Activated naive CD8-positive, alpha-beta T cell (primary cell): Measurements from ENCODE around the gene MAP4K3.
"Not testable (repeated sequence)": the region's sequence is repeated elsewhere in the genome, so short reads cannot be mapped to it uniquely, and the experiment has no call there.

Experiments used
- H3K27ac Mint-ChIP-seq: one replicate; pipeline ENCODE4 v1.8.0; 2021; ENCODE audit warnings: mixed read lengths
- H3K27me3 Mint-ChIP-seq: one replicate; pipeline ENCODE4 v1.8.0; 2021; ENCODE audit warnings: mixed read lengths
- H3K36me3 Mint-ChIP-seq: one replicate; pipeline ENCODE4 v1.8.0; 2021; ENCODE audit warnings: mixed read lengths
- H3K4me1 Mint-ChIP-seq: one replicate; pipeline ENCODE4 v1.8.0; 2021; ENCODE audit warnings: low read depth, mixed read lengths
- H3K4me3 Mint-ChIP-seq: one replicate; pipeline ENCODE4 v1.8.0; 2021; ENCODE audit warnings: mild to moderate bottlenecking, mixed read lengths
- H3K9me3 Mint-ChIP-seq: one replicate; pipeline ENCODE4 v1.8.0; 2021; ENCODE audit warnings: low read depth, mixed read lengths

MAP4K3 gene

DNA sequence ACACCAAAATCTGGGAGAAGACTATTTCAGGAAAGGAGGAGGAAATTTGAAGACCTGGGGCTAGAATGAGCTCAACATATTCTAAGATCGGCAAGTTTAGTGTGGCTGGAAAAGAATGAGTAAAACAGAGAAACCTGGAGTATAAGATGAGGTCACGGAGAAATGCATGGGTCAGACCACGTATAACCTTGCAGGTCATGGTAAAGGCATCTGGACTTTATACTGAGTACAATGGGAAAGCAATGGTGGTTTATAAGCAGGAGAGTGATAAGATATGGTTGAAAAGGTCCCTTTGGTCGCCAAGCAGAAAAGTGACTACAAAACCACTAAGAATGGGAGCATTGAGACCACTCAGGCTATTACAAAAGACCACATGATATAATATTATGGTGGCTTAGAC lies 102.1 kb downstream of the MAP4K3 start:
- H3K4me1 Mint-ChIP-seq, result no peaks in the 10 kb centered on the region
- no peaks in the 10 kb centered on the region for H3K9me3 Mint-ChIP-seq
- H3K4me3 Mint-ChIP-seq, result no peak overlapping the region
- H3K36me3 Mint-ChIP-seq, result peaks cover 18% of the 10 kb centered on the region
- no peaks in the 10 kb centered on the region for H3K27me3 Mint-ChIP-seq
- no peak overlapping the region for H3K27ac Mint-ChIP-seq

DNA sequence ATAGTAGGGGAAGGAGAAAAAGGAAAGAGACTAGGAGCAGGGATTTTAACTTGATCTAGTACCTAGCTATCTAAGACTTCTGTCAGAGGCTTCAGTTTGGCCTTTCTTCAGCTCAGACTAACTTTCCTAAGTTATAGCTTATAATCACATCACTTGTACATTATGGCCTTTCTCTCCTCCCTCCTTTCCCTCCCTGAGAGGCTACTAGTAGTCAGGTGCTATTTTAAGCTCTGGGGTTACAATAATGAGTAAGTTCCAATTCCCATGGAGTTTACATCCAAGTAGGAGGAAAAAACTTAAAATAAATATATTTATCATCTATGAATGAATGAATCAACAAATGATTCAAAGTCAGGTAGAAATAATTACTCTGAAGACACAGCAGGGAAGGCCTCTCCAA lies 102.6 kb downstream of the MAP4K3 start:
- Mint-ChIP-seq H3K9me3 (no peaks in the 10 kb centered on the region), H3K27ac (no peak overlapping the region), H3K4me1 (no peaks in the 10 kb centered on the region), H3K4me3 (no peak overlapping the region), H3K27me3 (no peaks in the 10 kb centered on the region), H3K36me3 (peaks cover 20% of the 10 kb centered on the region)

DNA sequence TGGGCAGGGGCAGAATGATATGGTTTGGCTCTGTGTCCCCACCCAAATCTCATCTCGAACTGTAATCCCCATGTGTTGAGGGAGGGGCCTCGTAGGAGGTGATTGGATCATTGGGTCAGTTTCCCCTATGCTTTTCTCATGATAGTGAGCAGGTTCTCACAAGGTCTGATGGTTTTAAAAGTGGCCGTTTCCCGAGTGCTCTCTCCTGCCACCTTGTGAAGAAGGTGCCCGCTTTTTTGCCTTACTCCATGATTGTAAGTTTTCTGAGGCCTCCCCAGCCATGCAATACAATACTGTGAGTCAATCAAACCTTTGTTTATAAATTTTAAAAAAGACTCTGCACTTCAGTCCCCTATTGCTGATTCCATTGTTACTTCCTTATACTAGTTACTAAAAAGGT lies 110.4 kb downstream of the MAP4K3 start:
- no peaks in the 10 kb centered on the region for H3K27me3 Mint-ChIP-seq
- H3K4me1 Mint-ChIP-seq, result no peaks in the 10 kb centered on the region
- H3K9me3 Mint-ChIP-seq, result no peaks in the 10 kb centered on the region
- peaks cover 25% of the 10 kb centered on the region for H3K36me3 Mint-ChIP-seq
- no peak overlapping the region for H3K27ac Mint-ChIP-seq
- no peak overlapping the region for H3K4me3 Mint-ChIP-seq

DNA sequence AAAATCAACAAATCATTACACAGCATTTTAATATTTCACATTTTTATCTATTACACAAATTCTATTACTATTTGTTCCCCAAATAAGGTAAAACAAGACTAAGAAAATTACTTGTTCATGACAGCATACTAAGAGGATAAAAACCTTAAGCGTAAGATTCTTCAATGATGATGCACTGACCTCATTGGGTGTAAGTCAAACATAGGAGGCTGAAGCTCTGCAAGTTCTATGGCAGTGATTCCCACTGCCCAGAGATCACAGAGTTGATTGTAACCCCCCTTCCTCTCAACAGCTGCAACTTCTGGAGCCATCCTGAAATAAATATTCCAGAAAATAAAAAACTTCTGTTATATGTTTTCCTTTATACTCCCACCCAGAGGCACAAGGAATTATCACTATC lies 111.1 kb downstream of the MAP4K3 start:
- H3K4me3 Mint-ChIP-seq, result no peak overlapping the region
- no peak overlapping the region for H3K27ac Mint-ChIP-seq
- no peaks in the 10 kb centered on the region for H3K4me1 Mint-ChIP-seq
- H3K27me3 Mint-ChIP-seq, result no peaks in the 10 kb centered on the region
- H3K36me3 Mint-ChIP-seq, result peaks cover 21% of the 10 kb centered on the region
- no peaks in the 10 kb centered on the region for H3K9me3 Mint-ChIP-seq

DNA sequence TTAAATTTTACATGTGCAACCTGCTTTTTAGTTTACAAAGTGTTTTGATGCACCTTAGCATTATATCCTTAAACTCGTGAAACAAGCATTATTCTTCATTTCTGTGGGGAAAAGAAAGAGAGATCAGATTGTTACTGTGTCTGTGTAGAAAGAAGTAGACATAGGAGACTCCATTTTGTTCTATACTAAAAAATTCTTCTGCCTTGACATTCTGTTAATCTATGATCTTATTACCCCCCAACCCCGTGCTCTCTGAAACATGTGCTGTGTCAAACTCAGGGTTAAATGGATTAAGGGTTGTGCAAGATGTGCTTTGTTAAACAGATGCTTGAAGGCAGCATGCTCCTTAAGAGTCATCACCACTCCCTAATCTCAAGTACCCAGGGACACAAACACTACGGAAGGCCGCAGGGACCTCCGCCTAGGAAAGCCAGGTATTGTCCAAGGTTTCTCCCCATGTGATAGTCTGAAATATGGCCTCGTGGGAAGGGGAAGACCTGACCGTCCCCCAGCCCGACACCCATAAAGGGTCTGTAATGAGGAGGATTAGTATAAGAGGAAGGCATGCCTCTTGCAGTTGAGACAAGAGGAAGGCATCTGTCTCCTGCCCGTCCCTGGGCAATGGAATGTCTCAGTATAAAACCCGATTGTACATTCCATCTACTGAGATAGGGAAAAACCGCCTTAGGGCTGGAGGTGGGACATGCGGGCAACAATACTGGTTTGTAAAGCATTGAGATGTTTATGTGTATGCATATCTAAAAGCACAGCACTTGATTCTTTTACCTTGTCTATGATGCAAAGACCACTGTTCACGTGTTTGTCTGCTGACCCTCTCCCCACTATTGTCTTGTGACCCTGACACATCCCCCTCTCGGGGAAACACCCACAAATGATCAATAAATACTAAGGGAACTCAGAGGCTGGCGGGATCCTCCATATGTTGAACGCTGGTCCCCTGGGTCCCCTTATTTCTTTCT lies 115.7 kb downstream of the MAP4K3 start:
- H3K36me3 Mint-ChIP-seq, result peaks cover 11% of the 10 kb centered on the region
- H3K4me3 Mint-ChIP-seq, H3K27ac Mint-ChIP-seq, H3K27me3 Mint-ChIP-seq, H3K9me3 Mint-ChIP-seq, H3K4me1 Mint-ChIP-seq: not testable (repeated sequence)

DNA sequence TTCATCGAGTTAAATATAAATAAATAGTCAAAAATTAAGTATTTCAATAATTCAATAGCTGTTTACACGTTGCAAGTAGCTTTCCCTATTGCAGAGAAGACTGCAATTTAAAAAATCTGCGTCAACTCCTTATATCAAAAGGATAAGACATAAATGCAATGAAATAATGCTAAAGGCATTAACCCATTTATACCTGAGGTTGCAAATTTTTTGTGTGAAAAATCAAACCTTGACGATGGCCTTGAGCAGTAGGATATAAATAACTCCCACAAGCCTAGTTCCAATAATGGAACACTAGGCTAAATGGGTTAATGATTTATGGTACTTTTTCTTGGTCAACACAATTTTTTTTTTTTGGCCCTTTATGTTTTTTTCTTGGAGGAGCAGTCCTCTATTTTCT lies 116.9 kb downstream of the MAP4K3 start:
- Mint-ChIP-seq H3K4me1 (no peaks in the 10 kb centered on the region), H3K9me3 (no peaks in the 10 kb centered on the region), H3K4me3 (no peak overlapping the region), H3K36me3 (peaks cover 7% of the 10 kb centered on the region), H3K27ac (no peak overlapping the region), H3K27me3 (no peaks in the 10 kb centered on the region)

DNA sequence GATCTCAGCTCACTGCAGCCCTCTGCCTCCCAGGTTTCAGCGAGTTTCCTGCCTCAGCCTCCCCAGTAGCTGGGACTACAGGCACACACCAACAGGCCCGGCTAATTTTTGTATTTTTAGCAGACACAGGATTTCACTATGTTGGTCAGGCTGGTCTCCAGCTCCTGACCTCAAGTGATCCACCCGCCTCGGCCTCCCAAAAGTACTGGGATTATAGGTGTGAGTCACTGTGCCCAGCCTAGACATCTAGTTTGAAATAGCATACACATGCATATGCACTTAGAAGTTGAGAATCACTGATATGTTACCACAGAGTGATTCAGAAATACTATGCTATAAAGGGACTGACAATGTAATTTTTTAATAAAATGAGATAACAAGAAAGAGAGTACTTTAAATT lies 123.5 kb downstream of the MAP4K3 start:
- no peak overlapping the region for H3K4me3 Mint-ChIP-seq
- no peaks in the 10 kb centered on the region for H3K4me1 Mint-ChIP-seq
- peaks cover 19% of the 10 kb centered on the region for H3K36me3 Mint-ChIP-seq
- H3K27me3 Mint-ChIP-seq, result no peaks in the 10 kb centered on the region
- no peaks in the 10 kb centered on the region for H3K9me3 Mint-ChIP-seq
- no peak overlapping the region for H3K27ac Mint-ChIP-seq

DNA sequence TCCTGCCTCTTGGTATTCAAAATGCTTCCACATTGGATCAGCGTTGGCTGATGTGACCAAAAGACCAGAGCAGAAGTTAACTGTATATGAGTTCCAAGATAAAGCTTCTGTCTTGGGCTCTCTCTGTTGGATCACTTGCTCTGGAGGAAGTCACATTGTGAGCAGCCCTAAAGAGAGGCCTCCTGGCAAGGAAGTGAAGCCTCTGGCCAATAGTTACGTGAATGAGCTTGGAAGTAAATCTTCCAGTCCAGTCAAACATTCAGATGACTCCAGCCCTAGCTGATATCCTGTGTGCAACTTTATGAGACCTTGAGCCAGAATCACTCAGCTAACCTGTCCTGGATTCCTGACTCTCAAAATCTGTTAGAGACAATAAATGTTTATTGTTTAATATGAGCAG lies 125.6 kb downstream of the MAP4K3 start:
- Mint-ChIP-seq H3K9me3 (no peaks in the 10 kb centered on the region), H3K27ac (no peak overlapping the region)

DNA sequence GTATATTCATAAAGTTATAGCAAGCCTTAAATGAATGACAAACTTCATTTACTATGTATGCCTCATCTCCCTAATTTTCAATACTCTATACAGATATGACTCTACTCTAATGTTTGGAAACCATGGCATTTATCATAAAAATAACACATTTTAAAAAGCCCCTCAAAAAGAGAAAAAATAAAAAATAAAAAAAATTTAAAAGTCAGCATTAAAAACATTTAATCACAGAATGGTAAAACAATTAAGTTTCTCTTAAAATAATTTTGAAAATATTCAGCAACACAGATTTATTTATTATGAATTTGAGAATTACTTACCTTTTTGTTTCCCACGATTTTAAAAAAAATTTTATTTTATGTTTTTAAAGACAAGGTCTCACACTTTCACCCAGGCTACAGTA lies 128.3 kb downstream of the MAP4K3 start:
- H3K9me3 Mint-ChIP-seq, result no peaks in the 10 kb centered on the region
- H3K4me3 Mint-ChIP-seq, result no peak overlapping the region
- H3K27me3 Mint-ChIP-seq, result no peaks in the 10 kb centered on the region
- H3K36me3 Mint-ChIP-seq, result peaks cover 17% of the 10 kb centered on the region
- no peak overlapping the region for H3K27ac Mint-ChIP-seq
- H3K4me1 Mint-ChIP-seq, result no peaks in the 10 kb centered on the region

More for the DNA sequence above, 125.6 kb downstream of the MAP4K3 start:
- no peaks in the 10 kb centered on the region for H3K27me3 Mint-ChIP-seq
- no peaks in the 10 kb centered on the region for H3K4me1 Mint-ChIP-seq
- no peak overlapping the region for H3K4me3 Mint-ChIP-seq
- H3K36me3 Mint-ChIP-seq, result peaks cover 14% of the 10 kb centered on the region

DNA sequence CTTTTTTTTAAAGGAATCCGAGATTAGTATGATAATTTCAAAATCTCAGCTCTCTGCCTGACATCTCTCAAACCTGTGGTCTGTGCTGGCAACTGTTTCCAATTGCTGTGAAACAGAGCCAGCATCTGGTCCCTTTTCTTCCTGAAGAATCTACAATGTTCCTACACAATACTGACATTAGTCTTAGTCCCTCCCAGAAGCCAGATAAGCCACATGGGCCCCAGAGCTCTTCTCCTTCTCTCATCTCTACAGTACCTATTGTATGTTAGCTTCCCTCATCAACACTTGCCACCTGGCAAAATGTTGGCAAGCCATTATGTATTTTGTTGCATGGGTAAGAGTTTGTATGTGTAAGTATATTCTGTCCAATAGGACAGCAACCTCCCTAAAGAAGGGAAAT lies 130.5 kb downstream of the MAP4K3 start:
- Mint-ChIP-seq H3K4me1 (no peaks in the 10 kb centered on the region), H3K27ac (no peak overlapping the region), H3K36me3 (peaks cover 7% of the 10 kb centered on the region), H3K4me3 (no peak overlapping the region), H3K27me3 (no peaks in the 10 kb centered on the region), H3K9me3 (no peaks in the 10 kb centered on the region)

DNA sequence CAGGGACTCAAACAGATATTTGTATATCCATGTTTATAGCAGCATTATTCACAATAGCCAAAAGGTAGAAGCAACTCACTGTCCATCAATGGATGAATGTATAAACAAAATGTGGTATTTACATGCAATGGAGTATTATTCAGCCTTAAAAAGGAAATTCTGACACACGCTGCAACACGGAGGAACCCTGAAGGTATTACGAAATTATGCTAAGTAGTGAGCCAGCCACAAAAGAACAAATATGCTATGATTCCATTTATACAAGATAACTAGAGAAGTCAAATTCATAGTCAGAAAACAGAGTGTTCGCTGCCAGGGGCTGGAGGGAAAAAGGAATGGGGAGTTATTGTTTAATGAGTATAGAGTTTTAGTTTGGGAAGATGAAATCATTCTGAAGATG lies 132.4 kb downstream of the MAP4K3 start:
- H3K27ac Mint-ChIP-seq, result no peak overlapping the region
- H3K4me1 Mint-ChIP-seq, result no peaks in the 10 kb centered on the region
- H3K27me3 Mint-ChIP-seq, result no peaks in the 10 kb centered on the region
- peaks cover 4% of the 10 kb centered on the region for H3K36me3 Mint-ChIP-seq
- no peak overlapping the region for H3K4me3 Mint-ChIP-seq
- H3K9me3 Mint-ChIP-seq, result no peaks in the 10 kb centered on the region

DNA sequence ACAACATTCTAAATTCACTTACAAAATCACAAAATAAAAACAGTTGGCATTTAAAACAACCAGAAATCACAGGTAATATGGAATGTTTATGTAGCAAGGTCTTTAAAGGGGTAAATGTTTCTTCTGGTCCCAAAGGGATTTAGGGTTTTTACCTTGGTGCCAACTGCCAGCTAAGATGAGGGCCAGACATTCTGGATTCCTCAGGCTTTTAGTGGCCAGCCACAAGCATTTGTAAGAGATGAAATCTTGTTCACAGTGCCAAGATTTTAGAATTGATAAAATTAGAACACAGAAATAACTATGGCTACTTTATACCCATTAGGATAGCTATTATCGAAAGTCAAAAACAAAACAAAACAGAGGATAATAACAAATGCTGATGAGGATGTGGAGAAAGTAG lies 132.9 kb downstream of the MAP4K3 start:
- H3K36me3 Mint-ChIP-seq, result peaks cover 4% of the 10 kb centered on the region
- no peak overlapping the region for H3K27ac Mint-ChIP-seq
- H3K4me3 Mint-ChIP-seq, result no peak overlapping the region
- H3K27me3 Mint-ChIP-seq, result no peaks in the 10 kb centered on the region
- no peaks in the 10 kb centered on the region for H3K4me1 Mint-ChIP-seq
- no peaks in the 10 kb centered on the region for H3K9me3 Mint-ChIP-seq

DNA sequence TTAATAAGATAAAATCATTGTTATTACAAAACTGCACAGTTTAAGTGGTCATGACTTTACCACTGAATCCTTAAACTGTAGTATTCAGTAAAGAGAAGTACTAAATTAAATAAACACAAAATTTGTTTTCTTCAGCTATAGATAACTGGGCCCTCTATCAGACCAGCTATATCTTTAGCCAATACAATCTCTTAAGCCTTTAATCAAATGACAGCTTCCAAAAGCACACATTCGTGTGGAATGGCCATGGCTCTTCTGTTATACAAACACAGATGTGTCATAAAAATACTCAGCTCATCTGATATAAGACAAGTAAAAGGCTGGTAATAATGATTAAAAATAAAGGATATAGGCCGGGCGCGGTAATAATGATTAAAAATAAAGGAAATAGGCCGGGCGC lies 135.7 kb downstream of the MAP4K3 start:
- no peak overlapping the region for H3K27ac Mint-ChIP-seq
- no peaks in the 10 kb centered on the region for H3K4me1 Mint-ChIP-seq
- peaks cover 4% of the 10 kb centered on the region for H3K36me3 Mint-ChIP-seq
- H3K9me3 Mint-ChIP-seq, result no peaks in the 10 kb centered on the region
- H3K27me3 Mint-ChIP-seq, result no peaks in the 10 kb centered on the region
- no peak overlapping the region for H3K4me3 Mint-ChIP-seq

DNA sequence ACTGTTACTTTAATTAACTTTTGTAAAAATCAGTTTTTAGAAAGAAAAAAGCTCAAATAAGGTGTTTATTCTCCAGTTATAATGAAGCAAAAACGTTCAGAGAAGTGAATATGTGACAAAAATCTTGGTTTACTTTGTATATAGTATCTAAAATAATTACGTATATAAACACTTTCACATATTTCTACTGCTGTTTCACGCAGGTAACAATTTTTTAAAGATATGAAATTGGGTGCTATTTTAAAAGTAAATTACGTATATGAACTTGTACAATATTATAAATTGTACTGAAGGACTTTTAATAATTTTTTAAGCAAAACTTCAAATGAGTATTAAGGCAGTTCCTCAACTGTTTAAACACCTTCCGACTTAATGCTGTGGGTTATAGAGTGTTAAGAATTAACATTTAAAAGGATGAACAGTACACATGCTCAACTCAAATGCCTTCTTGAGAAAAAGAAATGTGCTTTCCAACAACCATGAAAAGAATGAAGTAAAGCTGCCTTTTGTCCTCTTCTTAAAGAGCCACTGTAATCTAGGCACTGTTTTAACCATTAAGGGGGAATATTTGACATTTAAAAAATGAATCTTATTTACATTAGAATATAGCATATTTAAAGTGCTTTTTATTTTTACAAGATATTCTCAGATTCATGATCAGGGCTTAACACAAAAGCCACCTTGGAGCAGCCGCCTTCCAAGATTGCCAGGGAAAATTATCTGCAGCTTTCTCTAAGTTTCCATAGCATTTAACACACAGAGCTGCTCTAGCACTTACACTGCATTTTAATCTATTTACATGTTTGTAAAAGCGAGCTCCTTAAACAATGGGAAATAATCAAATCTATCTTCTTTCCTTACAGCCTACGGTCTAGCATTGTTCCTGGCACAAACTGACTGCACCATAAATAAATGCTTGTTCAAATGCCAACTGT lies 136.8 kb downstream of the MAP4K3 start:
- H3K4me1 Mint-ChIP-seq, result no peaks in the 10 kb centered on the region
- no peak overlapping the region for H3K27ac Mint-ChIP-seq
- H3K36me3 Mint-ChIP-seq, result peaks cover 4% of the 10 kb centered on the region
- H3K9me3 Mint-ChIP-seq, result no peaks in the 10 kb centered on the region
- H3K27me3 Mint-ChIP-seq, result no peaks in the 10 kb centered on the region
- no peak overlapping the region for H3K4me3 Mint-ChIP-seq

DNA sequence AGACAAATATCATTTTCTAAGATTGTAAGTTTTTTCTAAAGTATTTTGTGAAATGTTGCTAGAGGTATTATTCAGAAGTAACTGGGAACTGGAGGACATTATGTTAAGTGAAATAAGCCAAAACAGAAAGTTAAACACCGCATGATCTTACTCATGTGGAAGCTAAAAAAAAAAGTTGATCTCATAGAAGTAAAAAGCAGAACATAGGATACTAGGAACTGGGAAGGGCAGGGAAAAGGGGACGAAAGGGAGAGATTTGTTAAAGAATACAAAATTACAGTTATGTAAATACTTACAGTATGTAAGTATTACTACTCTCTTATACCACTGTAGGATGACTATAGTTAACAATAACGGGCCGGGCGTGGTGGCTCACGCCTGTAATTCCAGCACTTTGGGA lies 146.7 kb downstream of the MAP4K3 start:
- Mint-ChIP-seq H3K27ac (no peak overlapping the region), H3K27me3 (no peaks in the 10 kb centered on the region), H3K36me3 (peaks cover 15% of the 10 kb centered on the region), H3K4me1 (no peaks in the 10 kb centered on the region), H3K4me3 (no peak overlapping the region), H3K9me3 (no peaks in the 10 kb centered on the region)
